HS-27A (cell line): Measurements from ENCODE around the gene BACE1-AS.
"Not testable (repeated sequence)": the region's sequence is repeated elsewhere in the genome, so short reads cannot be mapped to it uniquely, and the experiment has no call there.

Experiments
- DNase-seq: peaks from one replicate; pipeline ENCODE4 v3.0.0-alpha.2; 2012; ENCODE audit warnings: low read depth, missing footprints

Gene BACE1-AS

DNA sequence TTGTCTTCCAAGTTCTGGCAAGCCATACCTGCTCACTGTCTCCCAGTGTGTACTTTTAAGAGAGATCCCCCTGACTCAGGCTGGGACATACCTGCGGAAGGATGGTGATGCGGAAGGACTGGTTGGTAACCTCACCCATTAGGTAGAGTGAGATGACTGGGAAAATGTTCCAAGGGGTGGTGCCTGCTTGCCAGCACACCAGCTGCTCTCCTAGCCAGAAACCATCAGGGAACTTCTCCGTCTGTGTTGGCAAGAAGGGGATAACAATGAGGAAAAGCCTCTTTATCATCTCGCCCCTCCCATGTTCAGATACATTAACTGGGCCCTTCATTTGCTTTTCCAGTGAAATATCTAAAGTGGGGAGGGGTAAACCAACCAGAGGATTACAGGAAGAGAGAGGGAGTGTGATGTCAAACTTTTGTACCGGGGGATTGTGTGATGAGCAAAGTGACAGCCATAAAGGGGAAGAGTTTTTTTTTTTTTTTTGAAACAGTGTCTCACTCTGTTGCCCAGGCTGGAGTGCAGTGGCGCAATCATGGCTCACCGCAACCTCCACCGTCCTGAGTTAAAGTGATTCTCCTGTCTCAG, at the start of gene BACE1-AS:
Gene BACE1-AS, plus strand, starts transcription at position 538 of the 588 bp plus-strand sequence.
- DNase-seq = no peak

DNA sequence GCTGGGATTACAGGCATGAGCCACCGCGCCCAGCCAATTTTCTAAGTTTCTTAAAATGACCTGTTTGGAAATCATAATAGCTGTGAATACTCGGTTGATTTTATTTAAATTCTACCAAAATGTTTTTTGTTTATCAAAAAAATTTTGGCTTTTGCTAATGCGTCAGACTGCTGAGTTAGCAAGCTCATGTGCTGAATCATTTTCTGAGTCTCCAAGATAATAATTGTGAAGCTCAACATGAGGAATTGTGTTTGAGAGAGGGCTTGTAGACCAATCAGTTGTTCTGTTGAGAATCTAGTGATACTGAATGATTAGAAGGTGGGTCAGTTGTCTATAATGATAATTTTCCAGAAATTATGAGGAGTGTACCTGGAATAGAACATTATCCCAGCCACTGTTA, 42.8 kb upstream of the BACE1-AS start:
- no peak for DNase-seq

DNA sequence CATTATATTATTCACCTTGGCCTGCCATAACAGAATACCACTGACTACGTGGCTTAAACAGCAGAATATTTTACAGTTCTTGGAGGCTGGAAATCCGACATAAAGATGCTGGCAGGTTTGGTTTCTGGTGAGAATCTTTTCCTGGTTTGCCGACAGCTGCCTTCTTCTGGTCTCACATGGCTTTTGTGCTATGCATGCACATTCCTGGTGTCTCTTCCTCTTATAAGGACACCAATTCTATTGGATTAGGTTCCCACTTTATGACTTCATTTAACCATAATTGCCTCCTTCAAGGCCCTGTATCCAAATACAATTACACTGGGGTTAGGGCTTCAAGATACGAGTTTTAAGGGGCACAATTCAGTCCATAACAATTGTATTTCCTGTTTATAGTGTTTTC, 41.6 kb upstream of the BACE1-AS start:
- no peak for DNase-seq

DNA sequence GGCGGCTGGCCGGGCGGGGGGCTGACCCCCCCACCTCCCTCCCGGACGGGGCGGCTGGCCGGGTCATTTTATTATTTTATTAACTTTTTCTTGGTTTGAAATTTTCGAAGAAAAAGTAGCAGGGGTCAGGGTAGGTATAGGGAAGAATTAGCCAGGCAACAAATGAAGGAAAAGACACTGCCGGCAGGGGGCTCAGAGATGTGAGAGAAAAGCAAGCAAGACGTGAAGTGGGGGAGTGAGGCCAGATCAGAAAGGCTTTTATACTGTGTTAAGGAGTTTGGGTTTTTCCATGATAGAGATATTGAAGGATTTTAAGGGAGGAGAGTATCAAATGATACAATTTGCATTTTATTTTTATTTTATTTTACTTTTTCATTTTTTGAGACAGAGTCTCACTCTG, 39.6 kb upstream of the BACE1-AS start:
- DNase-seq = no peak

DNA sequence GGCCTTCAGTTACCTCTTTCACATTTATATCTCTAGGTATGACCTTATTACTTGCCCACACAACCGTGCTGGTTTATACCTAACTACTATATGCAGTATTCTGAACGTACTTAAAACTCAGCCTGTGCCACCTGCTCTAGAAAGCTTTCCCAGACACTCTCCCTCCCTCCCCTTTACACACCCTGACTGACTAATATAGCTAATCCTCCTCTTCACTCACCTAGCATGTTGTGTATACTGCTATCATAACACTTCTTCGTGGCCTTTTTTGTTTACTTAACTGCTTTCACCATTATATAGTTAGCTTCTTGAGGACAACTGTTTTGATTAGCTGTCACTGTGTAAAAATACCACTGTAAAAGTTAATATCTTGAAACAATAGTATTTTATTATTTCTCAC, 35.2 kb upstream of the BACE1-AS start:
- DNase-seq = no peak

DNA sequence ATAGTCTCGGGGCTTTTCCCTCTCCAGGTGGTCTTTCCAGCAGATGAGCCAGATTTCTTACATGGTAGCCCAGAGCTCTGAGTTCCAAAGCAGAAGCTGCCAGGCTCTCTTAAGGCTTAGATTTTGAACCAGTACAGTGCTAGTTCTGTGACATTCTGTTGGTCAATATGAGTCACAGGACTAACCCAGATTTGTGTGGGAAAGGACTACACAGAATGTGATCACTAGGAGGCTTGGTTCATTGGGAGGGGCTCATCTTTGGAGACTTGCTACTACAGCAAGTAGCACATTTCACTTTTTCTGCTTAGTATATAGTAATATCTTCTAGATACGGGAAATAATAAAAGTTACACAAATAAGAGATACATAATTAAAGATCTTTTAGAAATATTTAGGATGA, 34.6 kb upstream of the BACE1-AS start:
- DNase-seq = no peak

DNA sequence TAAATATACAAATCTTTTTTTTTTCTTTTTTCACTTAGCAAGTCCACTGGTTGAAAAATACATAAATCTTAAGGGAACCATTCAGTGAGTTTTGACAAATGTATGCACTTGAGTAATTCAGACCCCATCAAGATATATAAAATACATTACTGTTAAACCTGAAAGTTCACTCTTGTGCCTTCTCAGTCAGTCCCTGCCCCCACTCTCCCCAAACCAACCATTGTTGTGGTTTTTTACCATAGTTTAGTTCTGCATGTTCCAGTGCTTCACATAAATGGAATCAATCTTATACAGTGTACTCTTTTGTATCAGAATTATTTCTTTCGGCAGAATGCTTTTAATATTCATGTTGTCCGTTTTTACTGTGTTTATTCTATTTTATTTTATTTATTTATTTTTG, 32.6 kb upstream of the BACE1-AS start:
- DNase-seq = no peak

DNA sequence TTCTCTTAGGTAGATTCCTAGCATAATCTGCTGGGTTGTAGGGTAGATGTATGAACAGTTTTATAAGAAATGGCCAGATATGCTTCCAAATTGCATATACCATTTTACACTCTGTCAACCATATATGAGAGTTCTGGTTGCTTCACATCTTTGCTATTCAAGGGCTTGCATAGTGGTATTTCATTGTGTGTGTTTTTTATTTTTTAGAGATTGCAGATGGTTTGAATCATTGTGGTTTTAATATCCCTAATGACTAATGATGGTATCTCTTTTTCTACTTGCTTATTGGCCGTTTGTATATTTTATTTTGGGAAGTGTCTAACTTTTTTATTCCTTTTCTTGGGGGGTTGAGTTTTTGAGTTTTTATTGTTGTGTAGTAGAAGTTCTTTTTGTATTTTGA, 31.7 kb upstream of the BACE1-AS start:
- DNase-seq = no peak

DNA sequence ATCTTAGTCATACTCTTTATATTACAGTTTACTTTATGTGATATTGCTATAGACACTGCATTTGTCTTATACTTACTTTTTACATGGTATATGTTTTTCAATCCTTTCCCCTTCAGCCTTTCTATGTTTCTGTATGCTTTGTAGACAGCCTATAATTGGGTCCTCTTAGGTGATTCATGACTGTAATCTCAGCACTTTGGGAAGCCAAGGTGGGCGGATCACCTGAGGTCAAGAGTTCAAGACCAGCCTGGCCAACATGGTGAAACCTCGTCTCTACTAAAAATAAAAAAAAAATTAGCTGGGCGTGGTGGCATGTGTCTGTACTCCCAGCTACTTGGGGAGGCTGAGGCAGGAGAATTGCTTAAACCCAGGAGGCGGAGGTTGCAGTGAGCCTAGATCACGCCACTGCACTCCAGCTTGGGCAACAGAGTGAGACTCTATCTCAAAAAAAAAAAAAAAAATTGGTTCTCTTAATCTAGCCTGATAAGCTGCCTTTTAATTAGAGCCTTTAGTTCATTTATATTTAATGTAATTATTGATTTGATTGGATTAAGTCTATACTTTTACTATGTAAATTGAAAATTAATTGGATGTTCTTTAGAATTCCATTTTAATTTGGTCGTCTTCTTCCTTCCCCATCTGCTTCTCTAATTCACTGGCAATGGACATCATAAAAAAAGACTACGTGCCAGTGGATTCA, 26.4 kb upstream of the BACE1-AS start:
- DNase-seq = not testable (repeated sequence)

DNA sequence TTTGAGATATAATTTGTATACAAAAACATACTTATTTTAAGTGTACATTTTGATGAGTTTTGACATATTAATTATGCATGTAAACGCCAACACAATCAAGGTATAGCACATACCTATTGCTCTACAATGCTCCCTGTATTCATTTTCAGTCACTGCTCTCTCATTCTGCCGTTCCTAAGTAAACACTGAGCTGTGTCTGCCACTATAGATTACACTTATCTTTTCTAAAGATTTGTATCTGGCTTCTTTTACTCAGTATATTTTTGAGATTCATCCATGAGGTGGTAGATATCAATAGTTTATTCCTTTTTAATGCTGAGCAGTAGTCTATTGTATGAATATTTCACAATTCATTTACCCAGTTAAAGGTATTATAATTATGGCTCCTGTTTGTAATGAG, 25.4 kb upstream of the BACE1-AS start:
- DNase-seq = no peak

DNA sequence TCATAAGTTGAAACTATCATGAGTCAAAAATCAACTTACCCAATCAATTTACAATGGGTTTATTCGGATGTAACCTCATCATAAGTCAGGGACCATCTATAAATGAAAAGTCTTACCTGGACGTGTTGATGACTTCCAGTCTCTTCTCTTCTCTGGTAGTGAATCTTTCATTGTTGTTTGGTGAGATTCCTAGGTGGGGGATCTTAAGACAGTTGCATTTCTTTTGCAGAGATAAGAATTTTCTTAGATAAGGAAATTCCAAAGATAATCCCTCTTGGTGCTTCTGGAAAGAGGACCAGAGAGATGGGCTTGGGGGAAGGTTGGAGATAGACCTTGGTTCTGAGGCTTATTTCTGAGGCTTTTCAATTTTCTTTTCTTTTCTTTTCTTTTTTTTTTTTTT, 21.3 kb upstream of the BACE1-AS start:
- DNase-seq = no peak

DNA sequence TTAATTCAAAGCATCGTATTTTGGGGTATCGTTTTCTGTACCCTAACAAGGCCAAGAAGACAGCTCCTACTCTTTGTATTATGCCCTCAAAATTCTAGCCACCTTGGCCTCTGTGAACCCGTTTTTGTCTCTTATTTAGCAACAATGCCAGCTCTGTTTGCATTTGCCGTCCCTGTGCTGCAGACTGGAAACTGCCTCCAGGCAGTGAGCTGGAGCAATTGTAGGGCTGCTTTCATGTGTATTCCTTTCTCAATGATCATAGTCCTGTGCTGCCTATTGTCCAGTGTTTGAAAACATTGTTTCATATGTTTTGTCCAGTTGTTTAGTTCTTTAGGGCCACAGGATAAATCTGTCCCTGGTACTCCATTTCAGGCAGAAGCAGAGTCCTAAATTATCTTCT, 19.9 kb upstream of the BACE1-AS start:
- no peak for DNase-seq

DNA sequence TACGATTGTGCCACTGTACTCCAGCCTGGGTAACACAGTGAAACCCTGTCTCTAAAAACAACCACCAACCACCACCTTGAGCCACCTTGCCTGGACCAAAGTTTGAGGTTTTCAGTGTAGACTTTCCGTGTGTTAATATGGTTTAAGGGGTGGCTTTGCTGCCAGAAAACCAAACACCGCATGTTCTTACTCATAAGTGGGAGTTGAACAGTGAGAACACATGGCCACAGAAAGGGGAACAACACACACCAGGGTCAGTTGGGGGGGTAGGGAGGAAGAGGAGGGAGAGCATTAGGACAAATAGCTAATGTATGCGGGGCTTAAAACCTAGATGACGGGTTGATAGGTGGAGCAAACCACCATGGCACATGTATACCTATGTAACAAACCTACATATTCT, 19.0 kb upstream of the BACE1-AS start:
- not testable (repeated sequence) for DNase-seq

DNA sequence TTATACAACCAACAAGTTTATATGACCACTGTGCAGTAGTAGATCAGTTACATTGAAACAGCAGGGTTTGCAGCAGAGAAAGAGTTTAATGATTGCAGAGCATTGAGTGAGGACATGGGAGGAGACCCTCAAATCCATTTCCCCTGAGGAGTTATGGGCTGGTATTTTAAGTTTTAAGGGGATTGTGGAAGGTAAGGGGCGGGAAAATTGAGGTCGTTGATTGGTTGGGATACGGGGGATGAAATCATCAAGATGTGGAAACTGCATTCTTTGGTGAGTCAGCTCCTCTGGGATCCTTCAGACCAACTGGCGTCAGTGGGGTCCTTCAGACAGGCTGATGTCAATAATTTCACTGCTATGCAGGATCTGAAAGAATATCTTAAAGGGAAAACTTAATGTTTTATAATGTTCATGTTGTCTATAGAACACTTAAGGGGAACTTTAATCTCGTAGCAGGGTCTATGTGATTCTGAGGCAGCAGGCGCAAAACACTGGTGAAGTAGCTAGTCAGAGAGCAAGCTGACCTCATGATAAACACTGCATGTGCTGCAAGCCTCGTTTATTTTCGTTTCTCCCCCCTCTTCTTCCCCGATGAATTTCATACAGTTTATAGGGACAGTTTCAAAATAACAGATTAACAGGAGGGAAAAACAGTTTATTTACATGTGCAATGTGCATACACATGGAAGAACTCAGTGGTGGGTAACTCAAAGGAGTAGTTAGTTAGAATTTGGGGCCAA, 17.4 kb upstream of the BACE1-AS start:
- peak; percentile 74 for DNase-seq

DNA sequence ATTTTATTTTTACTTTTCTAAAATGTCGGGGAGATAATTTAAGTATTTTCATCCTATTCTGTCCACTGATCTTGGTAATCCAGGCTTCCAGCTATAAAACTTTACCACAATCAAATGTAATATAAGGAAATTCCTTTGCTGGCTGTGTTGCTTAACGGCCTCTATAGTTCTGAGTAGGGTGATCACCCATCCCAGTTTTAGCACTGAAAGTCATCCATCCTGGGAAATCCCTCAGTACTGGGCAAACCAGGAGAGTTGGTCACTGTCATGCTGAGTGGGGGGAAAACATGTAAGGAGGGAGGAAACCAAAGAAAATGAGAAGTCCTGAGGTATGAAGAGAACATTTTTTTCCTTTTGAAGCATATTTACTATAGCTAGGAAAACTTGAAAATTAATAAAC, 12.8 kb upstream of the BACE1-AS start:
- DNase-seq = no peak

DNA sequence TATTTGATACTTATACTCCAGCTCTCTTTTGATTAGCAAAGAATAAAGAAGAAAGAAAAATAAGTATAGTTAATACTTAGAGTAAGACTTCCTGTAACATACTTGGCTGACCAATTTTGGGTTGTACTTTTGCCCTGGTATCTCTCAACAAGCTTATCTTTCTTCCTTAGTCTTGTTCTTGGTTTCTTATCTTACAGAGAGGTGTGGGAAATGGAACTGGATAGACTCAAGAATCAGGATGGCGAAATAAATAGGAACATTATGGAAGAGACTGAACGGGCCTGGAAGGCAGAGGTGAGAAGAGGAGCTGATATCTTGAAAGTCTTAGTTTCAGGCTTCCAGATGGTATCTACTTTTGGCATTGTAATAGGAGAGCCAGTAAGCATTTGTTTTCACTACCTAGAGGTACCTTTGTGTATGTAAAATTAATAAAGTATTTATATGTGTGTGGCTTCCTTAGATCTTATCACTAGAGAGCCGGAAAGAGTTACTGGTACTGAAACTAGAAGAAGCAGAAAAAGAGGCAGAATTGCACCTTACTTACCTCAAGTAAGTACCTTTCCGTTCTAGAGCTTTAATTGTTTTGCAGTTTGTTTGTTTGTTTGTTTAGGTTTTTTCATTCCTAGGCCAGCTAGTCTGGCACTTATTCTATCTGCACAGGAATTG, 11.3 kb upstream of the BACE1-AS start:
- no peak for DNase-seq

DNA sequence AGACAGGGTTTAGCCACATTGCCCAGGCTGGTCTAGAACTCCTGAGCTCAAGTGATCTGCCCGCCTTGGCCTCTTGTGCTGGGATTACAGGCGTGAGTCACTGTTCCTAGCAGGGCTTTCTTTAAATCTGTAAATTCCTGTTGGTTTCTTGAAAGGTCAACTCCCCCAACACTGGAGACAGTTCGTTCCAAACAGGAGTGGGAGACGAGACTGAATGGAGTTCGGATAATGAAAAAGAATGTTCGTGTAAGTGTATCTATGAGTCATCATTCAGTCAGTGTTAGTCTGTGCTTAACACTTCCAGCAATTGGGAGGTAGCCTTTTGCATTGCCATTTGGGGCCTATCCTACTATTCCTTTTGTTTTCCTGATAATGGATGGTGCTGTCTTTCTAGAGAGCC, 10.0 kb upstream of the BACE1-AS start:
- DNase-seq = peak; percentile 80

DNA sequence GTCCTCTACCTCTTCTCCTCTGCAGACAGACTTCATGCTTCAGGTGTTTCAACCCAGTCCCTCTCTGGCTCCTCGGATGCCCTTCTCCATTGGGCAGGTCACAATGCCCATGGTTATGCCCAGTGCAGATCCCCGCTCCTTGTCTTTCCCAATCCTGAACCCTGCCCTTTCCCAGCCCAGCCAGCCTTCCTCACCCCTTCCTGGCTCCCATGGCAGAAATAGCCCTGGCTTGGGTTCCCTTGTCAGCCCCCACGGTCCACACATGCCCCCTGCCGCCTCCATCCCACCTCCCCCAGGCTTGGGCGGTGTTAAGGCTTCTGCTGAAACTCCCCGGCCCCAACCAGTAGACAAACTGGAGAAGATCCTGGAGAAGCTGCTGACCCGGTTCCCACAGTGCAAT, 9.3 kb upstream of the BACE1-AS start:
- DNase-seq = no peak

DNA sequence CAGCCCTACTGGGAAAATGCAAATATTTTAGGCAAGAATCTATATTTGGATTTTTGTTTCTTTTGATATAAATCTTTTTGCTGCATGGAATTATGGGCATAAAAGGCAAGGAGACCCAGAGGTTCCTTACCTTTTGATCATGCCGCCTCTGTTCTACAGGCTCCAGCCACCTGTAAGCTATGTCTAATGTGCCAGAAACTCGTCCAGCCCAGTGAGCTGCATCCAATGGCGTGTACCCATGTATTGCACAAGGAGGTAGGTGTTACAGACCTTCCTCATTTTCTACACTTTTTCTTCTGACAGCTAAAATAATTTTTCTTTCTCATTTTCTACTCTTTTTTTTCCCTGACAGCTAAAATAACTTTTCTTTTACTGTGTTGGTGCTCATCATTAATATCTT, 8.2 kb upstream of the BACE1-AS start:
- DNase-seq = no peak

DNA sequence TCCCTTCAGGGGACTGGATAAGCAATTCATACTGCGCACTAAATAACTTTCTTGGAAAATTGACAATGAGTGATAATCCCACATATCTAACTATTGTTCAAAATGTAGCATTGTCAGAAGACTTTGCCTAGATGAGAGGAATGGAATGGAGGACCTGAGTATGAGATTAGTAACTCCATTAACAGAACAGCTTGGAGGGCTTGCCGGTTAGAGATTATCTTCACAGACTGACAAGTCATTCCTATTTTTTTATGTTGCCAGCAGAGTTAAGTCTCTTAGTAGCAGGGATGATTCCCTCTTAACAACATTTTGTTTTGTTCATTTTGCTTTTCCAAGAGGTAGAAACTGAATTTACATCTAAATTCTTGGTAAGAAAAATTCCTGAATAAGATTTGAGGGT, 7.1 kb upstream of the BACE1-AS start:
- no peak for DNase-seq

DNA sequence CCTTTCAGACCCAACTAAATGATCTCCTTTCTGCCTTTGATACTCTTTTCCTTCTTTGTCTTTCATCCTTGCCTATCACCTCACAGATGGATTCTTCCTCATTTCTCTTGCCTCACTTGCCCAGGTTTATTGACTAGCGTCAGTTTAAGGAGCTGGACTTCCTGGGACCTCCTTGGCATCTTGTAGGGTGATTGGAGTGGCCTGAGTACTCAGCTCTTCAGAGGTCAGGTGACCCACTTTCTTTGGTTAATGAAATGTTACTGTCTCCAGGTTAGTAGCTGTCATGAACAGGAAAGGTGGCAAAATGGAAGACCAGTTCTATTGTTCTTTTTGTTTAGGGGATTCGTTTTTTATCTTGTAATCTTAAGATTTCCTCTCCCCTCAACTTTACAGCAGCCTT, 4.6 kb upstream of the BACE1-AS start:
- no peak for DNase-seq

DNA sequence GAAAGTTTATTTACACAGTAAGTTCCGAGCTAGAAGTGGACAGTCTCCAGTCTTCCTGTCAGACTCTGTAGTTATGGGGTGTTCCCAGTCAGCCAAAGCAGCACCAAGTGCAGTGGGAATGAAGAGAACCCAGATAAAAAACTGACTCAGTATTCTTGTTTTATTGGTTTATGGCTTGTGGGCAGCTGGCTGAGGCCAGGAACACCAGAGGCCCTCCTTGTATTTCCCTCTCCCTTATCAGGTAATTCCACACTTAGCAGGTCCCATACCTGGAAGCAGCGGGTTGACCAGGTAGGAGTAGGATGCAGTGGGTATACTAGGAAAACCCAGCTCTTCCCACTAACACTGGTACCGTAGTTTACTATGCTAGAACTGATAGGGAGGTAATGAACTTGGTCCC, 3.5 kb upstream of the BACE1-AS start:
- no peak for DNase-seq

DNA sequence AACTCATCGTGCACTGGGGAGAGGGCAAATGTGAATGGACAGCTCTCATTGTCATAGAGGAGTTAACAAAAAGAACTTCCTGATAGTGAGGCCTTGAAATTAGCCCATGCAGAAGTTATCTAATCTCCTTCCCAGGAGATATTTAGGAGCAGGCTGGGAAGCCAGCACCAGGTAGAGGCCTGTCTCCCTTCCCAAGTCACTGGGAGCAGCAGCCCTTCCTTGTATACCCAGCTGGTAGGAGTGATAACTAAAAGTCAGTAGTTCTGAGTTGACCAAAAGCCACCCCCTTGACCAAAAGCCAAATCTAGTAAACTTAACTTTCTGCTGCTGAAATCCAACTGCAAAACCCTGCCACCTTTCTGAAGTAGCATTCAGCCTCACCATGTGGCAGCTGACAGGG, 1.4 kb upstream of the BACE1-AS start:
- DNase-seq = no peak
